ENCODE measurements around the gene HAGHL. TPM values are rescaled to one million over a fixed set of nuclear protein-coding genes. Genes with fewer than 3 reads are reported as not detected.

HAGHL gene
- total RNA-seq, 2 donors from 2014 or later, result 7.7 to 10.1 TPM

GRCh38 chr16:746637-747036 lies 19.7 kb downstream of the HAGHL start:
- Histone ChIP-seq H3K4me3 (no peak overlapping the region), H3K36me3 (no peaks in the 10 kb centered on the region), H3K4me1 (replicated peaks) (no peaks in the 10 kb centered on the region), H3K9me3 (no peaks in the 10 kb centered on the region), H3K27me3 (replicated peaks; ENCODE audit: insufficient read depth) (no peaks in the 10 kb centered on the region), H3K27ac (no peak overlapping the region)
- WGBS, result 83% methylated on average over 12 of the region's 13 CpGs
- DNase-seq (ENCODE audit: low spot score), result no peak
- TF ChIP-seq CTCF (IDR thresholded peaks at IDR 0.05), result no peak
- TF ChIP-seq POLR2A (IDR thresholded peaks at IDR 0.05), result no peak
- no peak for TF ChIP-seq POLR2AphosphoS5 (IDR thresholded peaks at IDR 0.05)
- intact Hi-C loops (cut with DNase I), result no loop called here

GRCh38 chr16:747978-748746 lies 21.3 kb downstream of the HAGHL start:
- H3K27me3 ChIP-seq (replicated peaks; ENCODE audit: insufficient read depth), result no peaks in the 10 kb centered on the region
- no peak for TF ChIP-seq POLR2A (IDR thresholded peaks at IDR 0.05)
- no peak for TF ChIP-seq CTCF (IDR thresholded peaks at IDR 0.05)
- TF ChIP-seq POLR2AphosphoS5 (IDR thresholded peaks at IDR 0.05), result no peak
- no peaks in the 10 kb centered on the region for H3K36me3 ChIP-seq
- no peak overlapping the region for H3K4me3 ChIP-seq
- intact Hi-C loops (cut with DNase I), result no loop called here
- 75% methylated on average over 39 of the region's 39 CpGs for WGBS
- no peak overlapping the region for H3K27ac ChIP-seq
- no peaks in the 10 kb centered on the region for H3K9me3 ChIP-seq
- DNase-seq (ENCODE audit: low spot score), result no peak
- no peaks in the 10 kb centered on the region for H3K4me1 ChIP-seq (replicated peaks)

GRCh38 chr16:749010-749409 lies 22.1 kb downstream of the HAGHL start:
- H3K9me3 ChIP-seq, result no peaks in the 10 kb centered on the region
- WGBS, result 74% methylated on average over 6 of the region's 6 CpGs

GRCh38 chr16:750485-750884 lies 23.6 kb downstream of the HAGHL start:
- no peaks in the 10 kb centered on the region for H3K9me3 ChIP-seq
- no peaks in the 10 kb centered on the region for H3K36me3 ChIP-seq
- 56% methylated on average over 9 of the region's 9 CpGs for WGBS
- H3K27ac ChIP-seq, result no peak overlapping the region
- intact Hi-C loops (cut with DNase I), result no loop called here
- no peaks in the 10 kb centered on the region for H3K27me3 ChIP-seq (replicated peaks; ENCODE audit: insufficient read depth)
- no peak for TF ChIP-seq POLR2A (IDR thresholded peaks at IDR 0.05)
- H3K4me1 ChIP-seq (replicated peaks), result no peaks in the 10 kb centered on the region
- DNase-seq (ENCODE audit: low spot score), result no peak
- no peak overlapping the region for H3K4me3 ChIP-seq

More at GRCh38 chr16:749010-749409, 22.1 kb downstream of the HAGHL start:
- Histone ChIP-seq H3K4me3 (no peak overlapping the region), H3K27me3 (replicated peaks; ENCODE audit: insufficient read depth) (no peaks in the 10 kb centered on the region), H3K27ac (no peak overlapping the region), H3K4me1 (replicated peaks) (no peaks in the 10 kb centered on the region), H3K36me3 (no peaks in the 10 kb centered on the region)
- DNase-seq (ENCODE audit: low spot score), result no peak
- intact Hi-C loops (cut with DNase I), result no loop called here
- TF ChIP-seq POLR2A (IDR thresholded peaks at IDR 0.05), result no peak
- no peak for TF ChIP-seq POLR2AphosphoS5 (IDR thresholded peaks at IDR 0.05)
- TF ChIP-seq CTCF (IDR thresholded peaks at IDR 0.05), result no peak

- H3K36me3 ChIP-seq, result no peaks in the 10 kb centered on the region
- no peaks in the 10 kb centered on the region for H3K27me3 ChIP-seq (replicated peaks; ENCODE audit: insufficient read depth)
- peak overlapping the region in 1 of 2 donors; percentile 36 for H3K27ac ChIP-seq
- no peaks in the 10 kb centered on the region for H3K9me3 ChIP-seq
- DNase-seq (ENCODE audit: low spot score), result no peak
- H3K4me3 ChIP-seq, result no peak overlapping the region
- no peaks in the 10 kb centered on the region for H3K4me1 ChIP-seq (replicated peaks)
- intact Hi-C loops (cut with DNase I), result no loop called here
- TF ChIP-seq POLR2A (IDR thresholded peaks at IDR 0.05) (no peak), POLR2AphosphoS5 (IDR thresholded peaks at IDR 0.05) (no peak), CTCF (IDR thresholded peaks at IDR 0.05) (no peak)
- WGBS, result 46% methylated on average over 37 of the region's 39 CpGs
Measured at GRCh38 chr16:751152-752006, 24.5 kb downstream of the HAGHL start.

All from prostate gland (tissue), 2 donors.